HL-60 (cell line): ENCODE results near the gene PEX5.
A peak's percentile ranks its signal among the peaks of the same experiment; 100 is the strongest.
"Not testable (repeated sequence)": the region's sequence is repeated elsewhere in the genome, so short reads cannot be mapped to it uniquely, and the experiment has no call there.

Experiments
- DNase-seq, 2 experiments: peaks; one replicate each; pipeline ENCODE4 v3.0.0-alpha.2; 2010 to 2020; ENCODE audit warnings: low read depth in 1 of 2, low spot score in 1 of 2
- H3K27ac ChIP-seq: fragments of 250-450 bp; sonication (Bioruptor Pico); replicated peaks from 2 replicates; pipeline ENCODE4 v1.5.1; 2020; ENCODE audit warnings: mild to moderate bottlenecking, moderate library complexity
- H3K27me3 ChIP-seq: fragments of 250-450 bp; sonication (Bioruptor Pico); 2 replicates; pipeline ENCODE4 v1.5.1; 2021; ENCODE audit warnings: mild to moderate bottlenecking, moderate library complexity; ENCODE audit not compliant: insufficient read depth, poor library complexity, severe bottlenecking
- H3K4me3 ChIP-seq: replicated peaks from 2 replicates; pipeline ENCODE4 v1.5.1; 2011; ENCODE audit warnings: mild to moderate bottlenecking, control low read depth, low read length; ENCODE audit not compliant: insufficient read depth
- GABPA ChIP-seq: IDR thresholded peaks from 2 replicates; pipeline ENCODE4 v1.6.1; 2012; ENCODE audit warnings: low read depth
- POLR2AphosphoS5 ChIP-seq: IDR thresholded peaks from 2 replicates; pipeline ENCODE4 v1.6.1; 2012; ENCODE audit warnings: low read depth
- REST ChIP-seq: IDR thresholded peaks from 2 replicates; pipeline ENCODE4 v1.6.1; 2012; ENCODE audit warnings: low read depth; ENCODE audit not compliant: insufficient replicate concordance
- SPI1 ChIP-seq: IDR thresholded peaks from 2 replicates; pipeline ENCODE4 v1.6.1; 2012; ENCODE audit warnings: low read depth, mild to moderate bottlenecking, borderline replicate concordance
- TF ChIP-seq, protein P1 (sequence below): IDR thresholded peaks from one replicate; pipeline ENCODE4 v1.5.1; 2011; ENCODE audit warnings: low read length, control low read depth, inconsistent platforms; ENCODE audit not compliant: insufficient read depth

PEX5 gene

GRCh38 chr12:7176595-7176994 lies 12.9 kb upstream of the PEX5 start:
- Histone ChIP-seq H3K4me3 (no peak overlapping the region), H3K27me3 (no peaks in the 10 kb centered on the region), H3K27ac (no peak overlapping the region)
- DNase-seq = no peak
- TF ChIP-seq SPI1 = no peak
- TF ChIP-seq POLR2AphosphoS5 = no peak
- TF ChIP-seq, protein P1, sequence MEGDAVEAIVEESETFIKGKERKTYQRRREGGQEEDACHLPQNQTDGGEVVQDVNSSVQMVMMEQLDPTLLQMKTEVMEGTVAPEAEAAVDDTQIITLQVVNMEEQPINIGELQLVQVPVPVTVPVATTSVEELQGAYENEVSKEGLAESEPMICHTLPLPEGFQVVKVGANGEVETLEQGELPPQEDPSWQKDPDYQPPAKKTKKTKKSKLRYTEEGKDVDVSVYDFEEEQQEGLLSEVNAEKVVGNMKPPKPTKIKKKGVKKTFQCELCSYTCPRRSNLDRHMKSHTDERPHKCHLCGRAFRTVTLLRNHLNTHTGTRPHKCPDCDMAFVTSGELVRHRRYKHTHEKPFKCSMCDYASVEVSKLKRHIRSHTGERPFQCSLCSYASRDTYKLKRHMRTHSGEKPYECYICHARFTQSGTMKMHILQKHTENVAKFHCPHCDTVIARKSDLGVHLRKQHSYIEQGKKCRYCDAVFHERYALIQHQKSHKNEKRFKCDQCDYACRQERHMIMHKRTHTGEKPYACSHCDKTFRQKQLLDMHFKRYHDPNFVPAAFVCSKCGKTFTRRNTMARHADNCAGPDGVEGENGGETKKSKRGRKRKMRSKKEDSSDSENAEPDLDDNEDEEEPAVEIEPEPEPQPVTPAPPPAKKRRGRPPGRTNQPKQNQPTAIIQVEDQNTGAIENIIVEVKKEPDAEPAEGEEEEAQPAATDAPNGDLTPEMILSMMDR = no peak
- TF ChIP-seq REST = no peak
- TF ChIP-seq GABPA = no peak

DNA sequence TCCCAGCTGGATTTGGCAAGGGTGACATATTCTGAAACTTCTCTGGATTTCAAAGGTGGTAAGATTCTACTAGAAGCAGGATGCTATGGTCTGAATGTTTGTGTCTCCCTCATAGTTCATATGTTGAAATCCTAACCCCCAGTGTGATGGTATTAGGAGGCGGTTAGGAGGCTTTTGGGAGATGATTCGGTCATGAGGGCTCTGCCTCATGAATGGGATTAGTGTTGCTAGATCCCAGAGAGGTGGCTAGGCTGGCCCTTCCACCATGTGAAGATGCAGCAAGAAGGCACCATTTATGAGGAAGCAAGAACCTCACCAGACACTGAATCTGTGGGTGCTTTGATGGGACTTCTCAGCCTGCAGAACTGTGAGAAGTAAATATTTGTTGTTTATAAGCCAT lies 11.0 kb upstream of the PEX5 start:
- DNase-seq = no peak
- H3K4me3 ChIP-seq = no peak overlapping the region
- no peak for TF ChIP-seq POLR2AphosphoS5
- no peak for TF ChIP-seq SPI1
- TF ChIP-seq, protein P1 = no peak
- TF ChIP-seq REST = no peak
- no peak for TF ChIP-seq GABPA
- H3K27ac ChIP-seq = no peak overlapping the region
- H3K27me3 ChIP-seq = no peaks in the 10 kb centered on the region

GRCh38 chr12:7180685-7181084 lies 8.8 kb upstream of the PEX5 start:
- TF ChIP-seq, protein P1 = no peak
- TF ChIP-seq REST = no peak
- TF ChIP-seq SPI1 = no peak
- no peak for TF ChIP-seq GABPA
- no peak for TF ChIP-seq POLR2AphosphoS5
- H3K4me3 ChIP-seq = no peak overlapping the region
- H3K27me3 ChIP-seq = no peaks in the 10 kb centered on the region
- no peak overlapping the region for H3K27ac ChIP-seq
- DNase-seq = no peak

DNA sequence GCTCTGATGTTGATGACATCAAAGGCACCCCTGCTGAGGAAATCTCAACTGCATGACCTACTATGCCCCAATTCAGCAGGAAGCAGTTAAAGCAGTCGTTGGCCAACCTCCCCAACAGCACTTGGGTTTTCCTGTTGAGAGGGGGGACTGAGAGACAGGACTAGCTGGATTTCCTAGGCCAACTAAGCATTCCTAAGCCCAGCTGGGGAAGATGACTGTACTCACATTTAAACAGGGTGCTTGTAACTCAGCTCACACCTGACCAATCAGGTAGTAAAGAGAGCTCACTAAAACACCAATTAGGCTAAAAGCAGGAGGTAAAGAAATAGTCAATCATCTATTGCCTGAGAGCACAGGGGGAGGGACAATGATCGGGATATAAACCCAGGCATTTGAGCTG lies 3.4 kb upstream of the PEX5 start:
- H3K27me3 ChIP-seq, H3K4me3 ChIP-seq: not testable (repeated sequence)
- H3K27ac ChIP-seq = peak overlapping the region; percentile 63
- peak in 1 of 2 experiments; percentile 38 for DNase-seq
